ENCODE measurements around the gene IRX1.

DNA sequence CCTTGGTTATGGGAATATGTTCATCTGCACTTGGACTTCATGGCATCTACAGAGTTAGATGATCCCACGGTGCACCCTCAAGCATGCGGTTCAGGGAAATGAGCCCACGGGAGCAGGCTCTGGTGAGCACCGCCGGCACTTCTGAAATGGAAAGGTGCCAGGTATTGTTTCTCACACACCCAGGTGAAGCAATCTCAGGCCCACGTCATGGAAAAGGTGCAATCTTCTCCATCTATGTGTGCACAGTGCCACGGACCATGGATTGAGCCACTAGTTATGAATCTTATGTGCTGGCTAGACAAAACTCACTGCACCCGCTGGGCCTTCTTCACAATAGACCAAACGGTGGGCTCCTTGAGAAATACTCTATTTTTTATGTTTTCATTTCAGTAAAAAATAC is 27.3 kb downstream of the IRX1 start:
- TF ChIP-seq, protein P1, sequence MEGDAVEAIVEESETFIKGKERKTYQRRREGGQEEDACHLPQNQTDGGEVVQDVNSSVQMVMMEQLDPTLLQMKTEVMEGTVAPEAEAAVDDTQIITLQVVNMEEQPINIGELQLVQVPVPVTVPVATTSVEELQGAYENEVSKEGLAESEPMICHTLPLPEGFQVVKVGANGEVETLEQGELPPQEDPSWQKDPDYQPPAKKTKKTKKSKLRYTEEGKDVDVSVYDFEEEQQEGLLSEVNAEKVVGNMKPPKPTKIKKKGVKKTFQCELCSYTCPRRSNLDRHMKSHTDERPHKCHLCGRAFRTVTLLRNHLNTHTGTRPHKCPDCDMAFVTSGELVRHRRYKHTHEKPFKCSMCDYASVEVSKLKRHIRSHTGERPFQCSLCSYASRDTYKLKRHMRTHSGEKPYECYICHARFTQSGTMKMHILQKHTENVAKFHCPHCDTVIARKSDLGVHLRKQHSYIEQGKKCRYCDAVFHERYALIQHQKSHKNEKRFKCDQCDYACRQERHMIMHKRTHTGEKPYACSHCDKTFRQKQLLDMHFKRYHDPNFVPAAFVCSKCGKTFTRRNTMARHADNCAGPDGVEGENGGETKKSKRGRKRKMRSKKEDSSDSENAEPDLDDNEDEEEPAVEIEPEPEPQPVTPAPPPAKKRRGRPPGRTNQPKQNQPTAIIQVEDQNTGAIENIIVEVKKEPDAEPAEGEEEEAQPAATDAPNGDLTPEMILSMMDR (conservative IDR thresholded peaks at IDR 0.05; ENCODE audit: low read length), result no peak
- TF ChIP-seq EZH2phosphoT487 (IDR thresholded peaks at IDR 0.05; ENCODE audit: borderline replicate concordance), result no peak

Measured in Loucy (cell line).